Immature natural killer cell (primary cell): ENCODE data around the gene MFNG. TPM values are rescaled to one million over a fixed set of nuclear protein-coding genes. Genes with fewer than 3 reads are reported as not detected.

ENCODE experiments used
- DNase-seq, 3 donors: peaks; one replicate each; pipeline ENCODE4 v3.0.0; 2022; ENCODE audit warnings: mixed read lengths in 1 of 3
- H3K27ac Mint-ChIP-seq, 6 donors: one replicate each; pipeline ENCODE4 v1.8.0; 2020; ENCODE audit warnings: mixed read lengths in 6 of 6, mild to moderate bottlenecking in 5 of 6, inconsistent platforms in 4 of 6, moderate library complexity in 3 of 6
- H3K27me3 Mint-ChIP-seq, 3 donors: one replicate each; pipeline ENCODE4 v1.8.0; 2020 to 2021; ENCODE audit warnings: low read depth in 3 of 3, mild to moderate bottlenecking in 3 of 3, mixed read lengths in 3 of 3, moderate library complexity in 3 of 3, inconsistent platforms in 1 of 3
- H3K36me3 Mint-ChIP-seq, 3 donors: one replicate each; pipeline ENCODE4 v1.8.0; 2020; ENCODE audit warnings: mixed read lengths in 3 of 3, inconsistent platforms in 2 of 3, mild to moderate bottlenecking in 2 of 3
- H3K4me1 Mint-ChIP-seq, 2 donors: one replicate each; pipeline ENCODE4 v1.8.0; 2020; ENCODE audit warnings: inconsistent platforms in 2 of 2, mild to moderate bottlenecking in 2 of 2, mixed read lengths in 2 of 2, moderate library complexity in 1 of 2
- H3K4me3 Mint-ChIP-seq, 5 donors: one replicate each; pipeline ENCODE4 v1.8.0; 2020; ENCODE audit warnings: mild to moderate bottlenecking in 5 of 5, mixed read lengths in 5 of 5, inconsistent platforms in 3 of 5, moderate library complexity in 3 of 5
- H3K9me3 Mint-ChIP-seq, 6 donors: one replicate each; pipeline ENCODE4 v1.8.0; 2020; ENCODE audit warnings: mild to moderate bottlenecking in 6 of 6, mixed read lengths in 6 of 6, inconsistent platforms in 4 of 6, moderate library complexity in 3 of 6
- polyA plus RNA-seq, 3 donors: library from polyadenylated mRNA; unstranded; fragments of 300-500 nt; fragmentation: Illumina TruSeq; gene quantifications; one replicate each; pipeline ENCODE4 v1.2.3, GENCODE V29; 2021

Gene MFNG
- polyA plus RNA-seq, 3 donors from 2014 or later, result 235 to 361 (median 286) TPM

DNA sequence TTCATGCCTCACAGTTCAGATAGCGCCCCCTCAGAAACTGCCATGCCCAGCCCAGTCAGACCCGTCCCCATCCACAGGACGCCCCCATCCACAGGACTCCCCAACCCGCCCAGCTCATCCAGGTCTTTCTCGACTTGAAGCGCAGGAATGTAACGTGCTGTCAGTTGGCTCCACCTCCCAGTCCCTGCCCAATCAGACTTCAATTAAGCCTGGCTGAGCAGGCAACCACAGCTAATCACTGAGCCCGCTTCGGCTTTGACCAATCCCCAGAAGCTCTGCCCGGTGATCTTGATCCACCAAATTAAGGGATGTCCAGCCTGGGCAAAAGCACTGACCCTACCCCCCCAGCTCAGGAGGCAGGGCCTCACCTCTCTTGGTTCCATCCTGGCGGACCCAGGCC, 10.5 kb upstream of the MFNG start:
- Mint-ChIP-seq H3K4me3 (no peak overlapping the region), H3K36me3 (no peaks in the 10 kb centered on the region), H3K4me1 (peaks cover 3 to 8% of the 10 kb centered on the region in 2 donors), H3K27ac (no peak overlapping the region), H3K9me3 (no peaks in the 10 kb centered on the region), H3K27me3 (peaks cover 5 to 6% (median 6%) of the 10 kb centered on the region in 3 donors)
- DNase-seq, result no peak

DNA sequence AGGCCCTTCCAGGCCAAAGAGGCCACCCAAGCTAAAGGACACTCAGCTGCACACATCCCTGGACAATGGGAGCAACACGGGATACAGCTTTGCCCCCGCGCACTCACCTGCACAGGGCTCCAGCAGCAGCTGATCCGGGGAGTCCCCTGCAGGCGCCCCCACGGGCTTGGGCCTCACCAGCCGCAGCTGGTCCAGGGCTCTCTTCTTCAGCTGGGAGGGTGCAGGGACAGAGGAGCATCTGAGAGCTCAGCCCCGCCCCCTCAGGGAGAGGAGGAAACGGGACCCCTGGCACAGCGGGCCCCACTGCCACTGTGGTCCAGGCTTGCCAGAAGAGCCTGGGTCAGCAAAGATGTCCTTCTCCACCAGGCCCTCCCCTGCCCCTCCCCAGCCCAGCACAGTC, 7.8 kb upstream of the MFNG start:
- Mint-ChIP-seq H3K27me3 (peaks cover 3 to 4% (median 4%) of the 10 kb centered on the region in 3 donors), H3K36me3 (no peaks in the 10 kb centered on the region), H3K27ac (no peak overlapping the region), H3K4me1 (peaks cover 0 to 5% of the 10 kb centered on the region in 2 donors), H3K9me3 (peaks cover 0 to 2% (median 0%) of the 10 kb centered on the region in 6 donors), H3K4me3 (no peak overlapping the region)
- no peak for DNase-seq

DNA sequence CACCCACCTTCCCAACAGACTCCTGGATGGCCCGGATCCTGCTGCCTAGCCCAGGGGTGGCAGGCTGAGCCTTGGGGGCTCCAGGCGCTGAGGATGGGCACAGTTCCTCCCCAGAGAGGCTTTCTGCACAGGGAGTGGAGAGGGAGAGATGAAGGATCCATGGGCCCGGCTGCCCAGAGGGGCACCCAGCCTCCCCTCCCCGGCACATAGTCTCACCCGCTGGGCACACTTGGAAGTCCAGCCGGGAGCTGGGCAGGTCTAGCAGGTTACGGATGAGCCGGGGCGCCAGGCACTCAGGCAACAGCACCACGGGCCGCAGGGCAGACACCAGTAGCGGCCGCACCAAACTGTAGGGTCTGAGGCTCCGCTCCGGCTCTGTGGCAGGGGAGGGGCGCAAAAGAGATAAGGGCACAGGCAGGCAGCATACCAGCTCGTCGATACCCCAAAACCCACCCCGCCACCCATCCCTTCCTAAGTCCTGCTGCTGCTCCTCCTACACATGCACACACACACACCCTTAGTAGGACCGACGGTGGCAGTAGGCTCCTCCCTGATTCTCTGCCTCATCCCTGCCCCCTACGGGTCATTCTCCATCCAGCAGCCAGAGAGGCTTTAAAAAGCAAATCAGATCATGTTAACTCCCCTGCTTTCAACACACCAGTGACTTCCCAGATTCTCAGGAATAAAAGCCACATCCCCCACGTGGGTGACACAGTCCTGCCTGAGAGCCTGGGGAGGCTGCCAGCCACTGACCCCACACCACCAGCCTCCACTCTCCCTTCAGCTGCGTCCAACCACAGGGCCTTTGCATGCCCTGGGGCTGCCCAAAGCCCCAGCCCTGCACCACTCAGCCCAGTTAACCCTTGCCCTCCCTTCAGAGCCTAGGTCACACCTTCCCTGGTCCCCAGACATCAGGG, 6.5 kb upstream of the MFNG start:
- Mint-ChIP-seq H3K4me3 (no peak overlapping the region), H3K36me3 (no peaks in the 10 kb centered on the region), H3K4me1 (peaks cover 4% of the 10 kb centered on the region in 2 donors)

GRCh38 chr22:37491559-37492427, 5.6 kb upstream of the MFNG start:
- Mint-ChIP-seq H3K4me1 (peaks cover 11 to 13% of the 10 kb centered on the region in 2 donors), H3K9me3 (peaks cover 0 to 2% (median 0%) of the 10 kb centered on the region in 6 donors), H3K4me3 (no peak overlapping the region), H3K27me3 (peaks cover 0 to 4% (median 3%) of the 10 kb centered on the region in 3 donors), H3K27ac (no peak overlapping the region), H3K36me3 (no peaks in the 10 kb centered on the region)
- no peak for DNase-seq

More for the DNA sequence above, 6.5 kb upstream of the MFNG start:
- Mint-ChIP-seq H3K27ac (peak overlapping the region in 1 of 6 donors; percentile 5), H3K27me3 (peaks cover 0 to 4% (median 4%) of the 10 kb centered on the region in 3 donors), H3K9me3 (peaks cover 0 to 2% (median 0%) of the 10 kb centered on the region in 6 donors)
- DNase-seq, result peak; percentile 24 to 36 (median 31)

GRCh38 chr22:37491106-37491505, 4.9 kb upstream of the MFNG start:
- Mint-ChIP-seq H3K9me3 (peaks cover 0 to 2% (median 0%) of the 10 kb centered on the region in 6 donors), H3K36me3 (no peaks in the 10 kb centered on the region), H3K4me3 (no peak overlapping the region), H3K4me1 (peaks cover 16 to 20% of the 10 kb centered on the region in 2 donors), H3K27me3 (peaks cover 3 to 4% (median 3%) of the 10 kb centered on the region in 3 donors), H3K27ac (no peak overlapping the region)
- no peak for DNase-seq

DNA sequence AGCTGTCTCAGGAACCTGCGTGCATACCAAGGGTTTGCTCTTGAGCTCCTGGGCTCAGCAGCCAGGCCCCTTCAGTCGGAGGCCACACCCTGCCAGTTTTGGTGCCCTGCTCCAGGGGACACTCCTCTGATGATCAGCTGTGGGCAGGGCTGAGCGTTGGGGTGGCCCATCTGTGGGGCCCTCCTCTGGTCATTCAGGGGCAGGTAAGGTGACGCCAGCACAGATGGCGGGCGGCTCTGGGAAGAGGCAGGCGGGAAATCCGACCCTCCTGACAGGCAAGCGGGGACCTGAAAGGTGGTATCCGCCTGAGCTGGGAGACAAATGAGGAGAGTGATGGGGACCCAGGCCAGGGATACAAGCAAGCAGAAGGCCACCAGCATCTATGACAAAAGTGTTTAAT, 3.8 kb upstream of the MFNG start:
- peaks cover 0 to 2% (median 0%) of the 10 kb centered on the region in 6 donors for H3K9me3 Mint-ChIP-seq
- DNase-seq, result no peak
- H3K4me1 Mint-ChIP-seq, result peaks cover 19 to 22% of the 10 kb centered on the region in 2 donors
- peaks cover 5 to 8% (median 8%) of the 10 kb centered on the region in 3 donors for H3K27me3 Mint-ChIP-seq
- H3K4me3 Mint-ChIP-seq, result no peak overlapping the region
- H3K36me3 Mint-ChIP-seq, result no peaks in the 10 kb centered on the region
- no peak overlapping the region for H3K27ac Mint-ChIP-seq

DNA sequence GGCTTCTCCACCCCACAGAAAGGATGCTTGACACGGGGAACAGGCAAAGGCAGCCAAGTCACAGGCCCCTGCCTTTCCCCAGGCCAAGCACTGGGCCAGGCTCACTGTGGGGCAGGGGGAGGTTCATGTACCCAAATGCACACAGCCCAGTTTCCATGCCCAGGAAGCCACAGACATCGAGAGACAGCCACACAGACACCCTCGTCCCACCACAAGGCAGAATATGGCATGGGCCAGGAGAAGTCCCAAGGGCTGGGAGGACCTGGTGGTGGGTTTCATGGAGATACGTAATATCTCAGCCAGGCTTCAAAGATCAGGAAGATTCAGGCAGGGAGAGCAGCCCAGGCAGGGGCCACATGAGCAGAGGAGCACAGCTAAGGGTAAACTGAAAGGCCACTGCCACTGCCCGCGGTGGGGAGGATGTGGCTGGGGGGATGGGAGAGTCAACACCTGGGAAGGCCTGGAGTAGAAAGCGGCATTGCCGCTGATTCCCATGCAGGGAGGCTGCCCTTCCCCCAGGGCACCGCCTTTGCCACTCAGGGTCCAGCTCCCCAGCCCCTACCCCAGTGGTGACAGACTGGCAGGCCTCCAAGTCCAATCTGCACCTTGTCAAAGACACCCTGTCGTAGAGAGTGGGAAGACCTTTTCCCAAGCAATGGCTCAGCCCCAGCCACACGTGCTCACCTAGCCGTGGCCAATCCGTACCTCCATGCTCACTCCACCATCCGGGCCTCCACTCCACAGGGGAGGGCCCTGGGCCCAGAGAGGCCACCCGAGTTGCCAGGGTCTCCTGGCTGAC, 2.4 kb upstream of the MFNG start:
- DNase-seq, result no peak
- Mint-ChIP-seq H3K4me3 (no peak overlapping the region), H3K4me1 (peaks cover 31 to 35% of the 10 kb centered on the region in 2 donors), H3K27ac (peak overlapping the region in 2 of 6 donors; percentile 31 to 53), H3K9me3 (peaks cover 0 to 2% (median 0%) of the 10 kb centered on the region in 6 donors), H3K36me3 (no peaks in the 10 kb centered on the region), H3K27me3 (peaks cover 9 to 18% (median 16%) of the 10 kb centered on the region in 3 donors)

GRCh38 chr22:37487571-37487970, 1.4 kb upstream of the MFNG start:
- Mint-ChIP-seq H3K4me3 (peak overlapping the region; percentile 90 to 94 (median 92)), H3K4me1 (peaks cover 41 to 44% of the 10 kb centered on the region in 2 donors), H3K36me3 (no peaks in the 10 kb centered on the region), H3K27me3 (peaks cover 9 to 21% (median 12%) of the 10 kb centered on the region in 3 donors), H3K9me3 (peaks cover 0 to 2% (median 0%) of the 10 kb centered on the region in 6 donors), H3K27ac (peak overlapping the region; percentile 92 to 99 (median 98))
- DNase-seq, result no peak

DNA sequence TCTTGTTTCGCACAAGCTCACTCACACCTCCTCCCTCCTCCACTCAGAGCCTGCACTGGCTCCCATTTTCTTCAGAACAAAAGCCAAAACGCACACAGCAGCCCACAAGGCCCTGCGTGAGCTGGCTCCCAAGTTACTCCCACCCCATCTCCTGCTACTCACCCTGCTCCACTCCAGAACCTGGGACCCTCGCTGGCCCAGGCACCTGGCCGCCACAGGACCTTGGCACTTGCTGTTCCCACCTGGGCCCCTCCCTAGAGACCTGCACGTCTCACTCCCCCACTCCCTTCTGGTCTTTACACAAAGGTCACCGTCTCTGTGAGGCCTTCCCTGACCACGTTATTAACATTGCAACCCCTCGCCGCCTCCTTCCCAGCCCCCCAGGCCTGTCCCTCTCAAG, 945 bp upstream of the MFNG start:
- Mint-ChIP-seq H3K4me1 (peaks cover 45 to 49% of the 10 kb centered on the region in 2 donors), H3K27me3 (peaks cover 9 to 21% (median 12%) of the 10 kb centered on the region in 3 donors), H3K9me3 (peaks cover 0 to 2% (median 0%) of the 10 kb centered on the region in 6 donors), H3K36me3 (no peaks in the 10 kb centered on the region), H3K27ac (peak overlapping the region; percentile 92 to 99 (median 98)), H3K4me3 (peak overlapping the region; percentile 90 to 94 (median 92))
- DNase-seq, result no peak

- H3K27me3 Mint-ChIP-seq, result peaks cover 10 to 19% (median 12%) of the 10 kb centered on the region in 3 donors
- H3K27ac Mint-ChIP-seq, result peak overlapping the region; percentile 94 to 99 (median 98)
- peak in 2 of 3 donors; percentile 20 to 27 for DNase-seq
- peak overlapping the region; percentile 90 to 94 (median 92) for H3K4me3 Mint-ChIP-seq
- peaks cover 58 to 63% of the 10 kb centered on the region in 2 donors for H3K4me1 Mint-ChIP-seq
- peaks cover 0 to 5% (median 4%) of the 10 kb centered on the region in 3 donors for H3K36me3 Mint-ChIP-seq
- H3K9me3 Mint-ChIP-seq, result peaks cover 0 to 2% (median 0%) of the 10 kb centered on the region in 6 donors
These were observed 575 bp downstream of the MFNG start for GRCh38 chr22:37485395-37486223.

- Mint-ChIP-seq H3K36me3 (peaks cover 0 to 5% (median 4%) of the 10 kb centered on the region in 3 donors), H3K4me3 (peak overlapping the region; percentile 90 to 94 (median 92)), H3K27me3 (peaks cover 10 to 19% (median 12%) of the 10 kb centered on the region in 3 donors), H3K4me1 (peaks cover 58 to 63% of the 10 kb centered on the region in 2 donors), H3K27ac (peak overlapping the region; percentile 94 to 99 (median 98)), H3K9me3 (no peaks in the 10 kb centered on the region)
- DNase-seq, result peak; percentile 81 to 84 (median 83)
These were observed 1.4 kb downstream of the MFNG start for GRCh38 chr22:37484480-37485394.
